ENCODE measurements around the gene B4GALT3. TPM values are rescaled to one million over a fixed set of nuclear protein-coding genes. Genes with fewer than 3 reads are reported as not detected.

Gene B4GALT3
- total and polyA plus RNA-seq, 11 donors, result 13.4 to 40.8 (median 22.4) TPM

GRCh38 chr1:161185282-161185682 lies 8.0 kb upstream of the B4GALT3 start:
- H3K27ac ChIP-seq, result peak overlapping the region; percentile 19 to 92 (median 66)
- intact Hi-C loops (cut with DNase I), result loop anchor here in 1 of 10 donors (5.0 kb wide), 1 partner anchor 202 kb away; no protein-coding TSS in a partner anchor
- TF ChIP-seq POLR2A (IDR thresholded peaks at IDR 0.05) (no peak), CTCF (IDR thresholded peaks at IDR 0.05) (no peak)
- peak; percentile 76 to 93 (median 87) for ATAC-seq
- peak overlapping the region in 1 of 12 donors; percentile 42 for H3K4me3 ChIP-seq
- H3K4me1 ChIP-seq, result peaks cover 0 to 91% (median 20%) of the 10 kb centered on the region in 12 donors
- no peaks in the 10 kb centered on the region for H3K27me3 ChIP-seq
- H3K36me3 ChIP-seq, result no peaks in the 10 kb centered on the region
- WGBS, 4 donors, result 0% methylated on average over 3 of the region's 3 CpGs
- peak; percentile 82 to 90 (median 89) for DNase-seq
- no peaks in the 10 kb centered on the region for H3K9me3 ChIP-seq

DNA sequence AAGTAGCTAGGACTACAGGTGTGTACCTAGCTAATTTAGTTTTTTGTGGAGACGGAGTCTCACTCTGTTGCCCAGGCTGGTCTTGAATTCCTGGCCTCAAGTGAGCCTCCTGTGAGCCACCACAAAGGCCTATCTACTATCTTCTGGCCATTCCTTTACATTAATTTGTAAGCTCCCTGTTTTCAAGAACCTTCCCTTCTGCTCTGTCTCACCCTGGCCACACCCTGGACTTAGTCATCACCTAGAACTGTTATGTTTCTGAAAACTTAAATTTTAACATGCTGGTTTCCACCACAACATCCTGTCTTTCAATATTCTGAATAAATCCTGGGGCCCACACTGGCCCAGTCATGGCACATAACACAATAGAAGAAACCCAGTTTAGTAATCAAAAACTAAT lies 4.9 kb upstream of the B4GALT3 start:
- WGBS, 4 donors, result 95 to 100% (median 97%) methylated on average over 1 of the region's 1 CpG
- Histone ChIP-seq H3K9me3 (no peaks in the 10 kb centered on the region), H3K27ac (peak overlapping the region in 3 of 12 donors; percentile 36 to 92 (median 50)), H3K27me3 (no peaks in the 10 kb centered on the region), H3K36me3 (no peaks in the 10 kb centered on the region), H3K4me3 (no peak overlapping the region), H3K4me1 (peaks cover 0 to 75% (median 23%) of the 10 kb centered on the region in 12 donors)
- no peak for ATAC-seq
- intact Hi-C loops (cut with DNase I), result no loop called here
- TF ChIP-seq CTCF (IDR thresholded peaks at IDR 0.05), result no peak
- TF ChIP-seq POLR2A (IDR thresholded peaks at IDR 0.05), result no peak
- DNase-seq, result peak in 1 of 5 donors; percentile 13

DNA sequence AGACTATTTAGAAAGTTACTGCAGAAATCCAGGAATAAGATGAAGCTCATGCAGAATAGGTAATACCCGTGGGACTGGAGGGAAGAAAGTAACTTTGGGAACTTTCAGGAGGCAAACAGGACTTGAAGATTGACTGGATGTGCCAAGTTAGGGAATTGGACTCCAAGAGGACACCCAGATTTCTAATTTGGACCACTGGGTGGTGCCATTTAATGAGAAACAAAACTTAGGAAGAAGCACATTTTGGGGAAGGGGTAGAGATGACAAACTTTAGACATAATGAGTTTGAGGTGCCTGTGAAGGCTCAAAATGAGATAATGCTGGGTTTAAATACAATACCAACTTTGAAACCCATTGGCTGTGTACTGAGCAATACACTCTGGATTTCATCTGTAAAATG lies 3.3 kb upstream of the B4GALT3 start:
- Histone ChIP-seq H3K36me3 (peaks cover 0 to 4% (median 2%) of the 10 kb centered on the region in 9 donors), H3K27ac (peak overlapping the region in 1 of 12 donors; percentile 92), H3K27me3 (no peaks in the 10 kb centered on the region), H3K4me1 (peaks cover 0 to 71% (median 26%) of the 10 kb centered on the region in 12 donors), H3K4me3 (no peak overlapping the region), H3K9me3 (no peaks in the 10 kb centered on the region)
- 44 to 80% (median 68%) methylated on average over 1 of the region's 1 CpG for WGBS, 4 donors
- no peak for DNase-seq
- TF ChIP-seq POLR2A (IDR thresholded peaks at IDR 0.05) (no peak), CTCF (IDR thresholded peaks at IDR 0.05) (peak in 7 of 12 donors; percentile 7 to 36 (median 30))
- ATAC-seq, result no peak
- intact Hi-C loops (cut with DNase I), result no loop called here

GRCh38 chr1:161179698-161180097 lies 2.4 kb upstream of the B4GALT3 start:
- ATAC-seq (no peak), DNase-seq (no peak)
- WGBS, 4 donors, result 96 to 97% (median 97%) methylated on average over 3 of the region's 3 CpGs
- TF ChIP-seq POLR2A (IDR thresholded peaks at IDR 0.05) (no peak), CTCF (IDR thresholded peaks at IDR 0.05) (no peak)
- H3K9me3 ChIP-seq, result no peaks in the 10 kb centered on the region
- H3K4me3 ChIP-seq, result no peak overlapping the region
- peaks cover 0 to 14% (median 12%) of the 10 kb centered on the region in 9 donors for H3K36me3 ChIP-seq
- H3K27me3 ChIP-seq, result no peaks in the 10 kb centered on the region
- intact Hi-C loops (cut with DNase I), result no loop called here
- peaks cover 0 to 63% (median 19%) of the 10 kb centered on the region in 12 donors for H3K4me1 ChIP-seq
- H3K27ac ChIP-seq, result no peak overlapping the region

Measured in heart left ventricle (tissue), 16 donors.